HepG2 (cell line): ENCODE data around the gene CERS6. TPM values are rescaled to one million over a fixed set of nuclear protein-coding genes. Genes with fewer than 3 reads are reported as not detected.

Experiments used
- BCL3 ChIP-seq: sonication (generic); formaldehyde crosslinking; IDR thresholded peaks from 2 replicates; pipeline ENCODE4 v1.5.1; 2020; ENCODE audit warnings: mild to moderate bottlenecking, missing genetic modification reagents, moderate library complexity
- FIP1L1 ChIP-seq: fragments of 200-400 bp; formaldehyde crosslinking; IDR thresholded peaks from 2 replicates; pipeline ENCODE4 v1.6.1; 2018; ENCODE audit warnings: low read depth, mild to moderate bottlenecking, low read length, moderate library complexity, borderline replicate concordance; ENCODE audit not compliant: insufficient read depth
- HOXA5 ChIP-seq: sonication (generic); formaldehyde crosslinking; IDR thresholded peaks from 2 replicates; pipeline ENCODE4 v1.4.0; 2020; ENCODE audit warnings: missing genetic modification reagents
- KIAA2018 ChIP-seq: sonication (generic); formaldehyde crosslinking; IDR thresholded peaks from 2 replicates; pipeline ENCODE4 v1.5.0; 2020; ENCODE audit warnings: mild to moderate bottlenecking, missing genetic modification reagents, borderline replicate concordance
- NR2F2 ChIP-seq: IDR thresholded peaks from 2 replicates; pipeline ENCODE4 v1.6.1; 2012; ENCODE audit warnings: low read depth, inconsistent platforms, borderline replicate concordance
- POLR2A ChIP-seq, 2 experiments: IDR thresholded peaks; 2 replicates each; pipeline ENCODE4 v1.6.1; 2011; ENCODE audit warnings: low read depth in 2 of 2, low read length in 2 of 2, mild to moderate bottlenecking in 1 of 2, moderate library complexity in 1 of 2; ENCODE audit not compliant: insufficient read depth in 1 of 2
- REPIN1 ChIP-seq: sonication (generic); formaldehyde crosslinking; IDR thresholded peaks from 2 replicates; pipeline ENCODE4 v1.8.0; 2022; ENCODE audit warnings: missing genetic modification reagents, low read depth, mild to moderate bottlenecking, borderline replicate concordance
- TBX3 ChIP-seq: fragments of 450-650 bp; IDR thresholded peaks from 2 replicates; pipeline ENCODE4 v1.6.1; 2017; ENCODE audit warnings: antibody characterized with exemption, mild to moderate bottlenecking, inconsistent platforms, borderline replicate concordance
- TCF7 ChIP-seq: sonication (generic); IDR thresholded peaks from 2 replicates; pipeline ENCODE4 v1.6.1; 2016; ENCODE audit warnings: antibody characterized with exemption, low read depth
- TFE3 ChIP-seq: IDR thresholded peaks from 2 replicates; pipeline ENCODE4 v1.6.1; 2016
- ZKSCAN1 ChIP-seq: fragments of 150-350 bp; IDR thresholded peaks from 2 replicates; pipeline ENCODE4 v1.6.1; 2014; ENCODE audit warnings: low read length
- ZNF124 ChIP-seq: sonication (generic); formaldehyde crosslinking; IDR thresholded peaks from 2 replicates; pipeline ENCODE4 v1.4.0; 2020; ENCODE audit warnings: missing genetic modification reagents
- ZNF235 ChIP-seq: sonication (generic); formaldehyde crosslinking; IDR thresholded peaks from 2 replicates; pipeline ENCODE4 v1.8.1; 2023; ENCODE audit warnings: mild to moderate bottlenecking, missing genetic modification reagents, borderline replicate concordance
- ZNF501 ChIP-seq: sonication (generic); formaldehyde crosslinking; IDR thresholded peaks from 2 replicates; pipeline ENCODE4 v1.5.1; 2020; ENCODE audit warnings: mild to moderate bottlenecking, moderate library complexity, missing genetic modification reagents
- polyA plus RNA-seq, 8 experiments: library from polyadenylated mRNA; depleted of rRNA in 3 of 8; stranded (reverse) in 7 of 8; unstranded in 1 of 8; fragments of >200 nt; fragmentation: Illumina TruSeq in 4 of 8; extraction: Trizol in 4 of 8; gene quantifications; 2 replicates each; pipeline versions ENCODE4 v1.2.1 to v1.2.3, GENCODE V29; 2011 to 2016; ENCODE audit warnings: low read depth in 4 of 8, missing spikeins in 1 of 8, mixed read lengths in 1 of 8; ENCODE audit not compliant: insufficient read depth in 1 of 8
- total RNA-seq, 5 experiments: library from RNA; depleted of rRNA; stranded (reverse); fragments of >200 nt; fragmentation: Illumina TruSeq; extraction: Trizol; gene quantifications; 2 replicates each; pipeline ENCODE4 v1.2.3, GENCODE V29; 2016; ENCODE audit warnings: low read depth in 1 of 5
- TF ChIP-seq, protein P1 (sequence below): fragments of 450-650 bp; IDR thresholded peaks from 2 replicates; pipeline ENCODE4 v1.6.1; 2016

The CERS6 gene
- total and polyA plus RNA-seq, 2 of the 13 experiments (the other 11 are each of a cell fraction or from before 2014, with no cell fraction given): 10.1 to 20.3 TPM

- no peak for TF ChIP-seq BCL3
- no peak for TF ChIP-seq ZNF124 (CRISPR knock-in tag)
- peak; percentile 43; the same call in 1 of the 2 replicates for TF ChIP-seq NR2F2
- TF ChIP-seq HOXA5: no peak
- no peak for TF ChIP-seq REPIN1 (CRISPR knock-in tag)
- peak; percentile 24; the same call in 1 of the 2 replicates for TF ChIP-seq TBX3
- TF ChIP-seq ZNF501 (CRISPR knock-in tag): no peak
- no peak for TF ChIP-seq TFE3
- TF ChIP-seq ZNF235 (CRISPR knock-in tag): no peak
- peak; percentile 51; the same call in 1 of the 2 replicates for TF ChIP-seq TCF7
- no peak for TF ChIP-seq KIAA2018 (CRISPR knock-in tag)
- no peak for TF ChIP-seq FIP1L1
- TF ChIP-seq, protein P1, sequence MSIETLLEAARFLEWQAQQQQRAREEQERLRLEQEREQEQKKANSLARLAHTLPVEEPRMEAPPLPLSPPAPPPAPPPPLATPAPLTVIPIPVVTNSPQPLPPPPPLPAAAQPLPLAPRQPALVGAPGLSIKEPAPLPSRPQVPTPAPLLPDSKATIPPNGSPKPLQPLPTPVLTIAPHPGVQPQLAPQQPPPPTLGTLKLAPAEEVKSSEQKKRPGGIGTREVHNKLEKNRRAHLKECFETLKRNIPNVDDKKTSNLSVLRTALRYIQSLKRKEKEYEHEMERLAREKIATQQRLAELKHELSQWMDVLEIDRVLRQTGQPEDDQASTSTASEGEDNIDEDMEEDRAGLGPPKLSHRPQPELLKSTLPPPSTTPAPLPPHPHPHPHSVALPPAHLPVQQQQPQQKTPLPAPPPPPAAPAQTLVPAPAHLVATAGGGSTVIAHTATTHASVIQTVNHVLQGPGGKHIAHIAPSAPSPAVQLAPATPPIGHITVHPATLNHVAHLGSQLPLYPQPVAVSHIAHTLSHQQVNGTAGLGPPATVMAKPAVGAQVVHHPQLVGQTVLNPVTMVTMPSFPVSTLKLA: no peak
- 0 out of 4 replicates have a peak, but pooled peaks of 1 of the 2 experiments have one; percentile 44 for TF ChIP-seq POLR2A (IDR thresholded peaks at IDR 0.05; ENCODE audit: insufficient read depth in 1 of 2, low read depth in 2 of 2, low read length in 2 of 2)
- no peak for TF ChIP-seq ZKSCAN1
These were observed 38.2 kb downstream of the CERS6 start (continued) for GRCh38 chr2:168494190-168494711.
